Measurements from ENCODE around the gene SULT1C2. TPM values are rescaled to one million over a fixed set of nuclear protein-coding genes. Genes with fewer than 3 reads are reported as not detected.

The SULT1C2 gene
- total RNA-seq, 1 donor from 2014 or later: 1.9 TPM

- H3K27me3 ChIP-seq (ENCODE audit: low read depth): peaks cover 8% of the 10 kb centered on the region
- H3K9me3 ChIP-seq (replicated peaks): no peaks in the 10 kb centered on the region
- intact Hi-C loops (cut with micrococcal nuclease): no loop called here
- no peak overlapping the region for H3K27ac ChIP-seq (replicated peaks)
- TF ChIP-seq, protein P1, sequence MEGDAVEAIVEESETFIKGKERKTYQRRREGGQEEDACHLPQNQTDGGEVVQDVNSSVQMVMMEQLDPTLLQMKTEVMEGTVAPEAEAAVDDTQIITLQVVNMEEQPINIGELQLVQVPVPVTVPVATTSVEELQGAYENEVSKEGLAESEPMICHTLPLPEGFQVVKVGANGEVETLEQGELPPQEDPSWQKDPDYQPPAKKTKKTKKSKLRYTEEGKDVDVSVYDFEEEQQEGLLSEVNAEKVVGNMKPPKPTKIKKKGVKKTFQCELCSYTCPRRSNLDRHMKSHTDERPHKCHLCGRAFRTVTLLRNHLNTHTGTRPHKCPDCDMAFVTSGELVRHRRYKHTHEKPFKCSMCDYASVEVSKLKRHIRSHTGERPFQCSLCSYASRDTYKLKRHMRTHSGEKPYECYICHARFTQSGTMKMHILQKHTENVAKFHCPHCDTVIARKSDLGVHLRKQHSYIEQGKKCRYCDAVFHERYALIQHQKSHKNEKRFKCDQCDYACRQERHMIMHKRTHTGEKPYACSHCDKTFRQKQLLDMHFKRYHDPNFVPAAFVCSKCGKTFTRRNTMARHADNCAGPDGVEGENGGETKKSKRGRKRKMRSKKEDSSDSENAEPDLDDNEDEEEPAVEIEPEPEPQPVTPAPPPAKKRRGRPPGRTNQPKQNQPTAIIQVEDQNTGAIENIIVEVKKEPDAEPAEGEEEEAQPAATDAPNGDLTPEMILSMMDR (IDR thresholded peaks at IDR 0.05; ENCODE audit: borderline replicate concordance): no peak
- no peak for DNase-seq
- no peaks in the 10 kb centered on the region for H3K36me3 ChIP-seq
- no peaks in the 10 kb centered on the region for H3K4me1 ChIP-seq
- no peak overlapping the region for H3K4me3 ChIP-seq
Observed at GRCh38 chr2:108316461-108317258, 28.0 kb downstream of the SULT1C2 start.

GRCh38 chr2:108320326-108320922, 31.7 kb downstream of the SULT1C2 start:
- Histone ChIP-seq H3K27me3 (ENCODE audit: low read depth) (peaks cover 8% of the 10 kb centered on the region), H3K27ac (replicated peaks) (no peak overlapping the region), H3K36me3 (no peaks in the 10 kb centered on the region), H3K4me3 (no peak overlapping the region), H3K9me3 (replicated peaks) (no peaks in the 10 kb centered on the region), H3K4me1 (no peaks in the 10 kb centered on the region)
- no peak for DNase-seq
- intact Hi-C loops (cut with micrococcal nuclease): no loop called here
- TF ChIP-seq, protein P1 (IDR thresholded peaks at IDR 0.05; ENCODE audit: borderline replicate concordance): no peak

DNA sequence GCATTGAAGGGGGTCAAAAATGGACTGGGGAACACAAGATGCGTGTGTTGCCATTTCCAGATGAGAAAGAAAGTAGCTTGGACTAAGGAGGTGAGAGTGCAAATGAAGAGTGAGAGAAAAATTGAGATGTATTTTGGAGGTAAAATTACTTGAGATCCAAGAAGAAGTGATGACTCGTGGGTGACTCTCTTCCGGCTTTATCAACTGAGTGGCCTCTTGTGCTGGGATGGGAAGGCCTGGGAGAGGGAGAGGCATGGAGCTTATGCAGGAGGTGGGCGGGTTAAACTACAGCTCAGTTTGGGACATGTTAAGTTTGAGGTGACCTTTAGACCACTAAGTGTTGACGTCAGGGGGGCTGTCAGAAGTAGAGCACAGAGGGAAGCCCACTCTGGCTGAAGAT, 34.9 kb downstream of the SULT1C2 start:
- H3K27me3 ChIP-seq (ENCODE audit: low read depth): peaks cover 8% of the 10 kb centered on the region
- TF ChIP-seq, protein P1 (IDR thresholded peaks at IDR 0.05; ENCODE audit: borderline replicate concordance): no peak
- no peak overlapping the region for H3K27ac ChIP-seq (replicated peaks)
- H3K36me3 ChIP-seq: no peaks in the 10 kb centered on the region
- no peak for DNase-seq
- H3K9me3 ChIP-seq (replicated peaks): no peaks in the 10 kb centered on the region
- H3K4me1 ChIP-seq: no peaks in the 10 kb centered on the region
- intact Hi-C loops (cut with micrococcal nuclease): no loop called here
- H3K4me3 ChIP-seq: no peak overlapping the region

DNA sequence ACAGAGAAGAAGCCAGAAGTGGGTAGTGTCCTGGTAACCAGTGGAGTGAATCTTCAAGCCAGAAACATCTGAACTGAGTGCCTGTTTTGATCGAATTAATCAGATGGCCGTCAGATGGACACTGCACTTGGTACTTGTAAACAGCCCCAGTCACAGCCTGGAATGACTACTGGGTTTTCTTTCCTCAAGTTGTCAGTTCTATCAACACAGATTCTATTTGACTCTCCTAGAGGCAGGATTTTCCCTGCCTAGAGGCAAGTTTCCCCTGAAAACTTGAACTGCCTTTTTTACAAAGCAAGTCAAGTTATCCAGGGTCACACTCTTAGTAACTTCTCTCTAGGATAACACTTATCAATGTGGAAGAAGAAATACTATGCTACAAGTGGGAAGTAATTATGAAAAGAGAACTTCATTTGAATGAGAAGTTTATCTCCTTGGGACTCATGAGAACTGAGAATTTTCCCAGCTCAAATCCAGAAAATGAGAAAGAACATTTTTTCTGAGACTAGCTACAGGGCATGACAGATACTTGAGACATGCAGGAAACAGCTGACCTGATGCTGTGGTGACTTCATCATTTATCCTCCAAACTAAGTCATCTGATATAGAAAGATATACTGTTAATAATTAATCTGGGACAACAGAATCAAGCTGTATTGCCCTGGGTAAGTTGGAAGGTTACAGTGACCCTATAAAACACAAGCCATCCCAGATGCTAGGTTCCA, 36.0 kb downstream of the SULT1C2 start:
- H3K4me3 ChIP-seq: no peak overlapping the region
- no peak overlapping the region for H3K27ac ChIP-seq (replicated peaks)
- intact Hi-C loops (cut with micrococcal nuclease): no loop called here
- DNase-seq: no peak
- H3K36me3 ChIP-seq: no peaks in the 10 kb centered on the region
- H3K9me3 ChIP-seq (replicated peaks): no peaks in the 10 kb centered on the region
- peaks cover 8% of the 10 kb centered on the region for H3K27me3 ChIP-seq (ENCODE audit: low read depth)
- TF ChIP-seq, protein P1 (IDR thresholded peaks at IDR 0.05; ENCODE audit: borderline replicate concordance): no peak
- H3K4me1 ChIP-seq: no peaks in the 10 kb centered on the region

DNA sequence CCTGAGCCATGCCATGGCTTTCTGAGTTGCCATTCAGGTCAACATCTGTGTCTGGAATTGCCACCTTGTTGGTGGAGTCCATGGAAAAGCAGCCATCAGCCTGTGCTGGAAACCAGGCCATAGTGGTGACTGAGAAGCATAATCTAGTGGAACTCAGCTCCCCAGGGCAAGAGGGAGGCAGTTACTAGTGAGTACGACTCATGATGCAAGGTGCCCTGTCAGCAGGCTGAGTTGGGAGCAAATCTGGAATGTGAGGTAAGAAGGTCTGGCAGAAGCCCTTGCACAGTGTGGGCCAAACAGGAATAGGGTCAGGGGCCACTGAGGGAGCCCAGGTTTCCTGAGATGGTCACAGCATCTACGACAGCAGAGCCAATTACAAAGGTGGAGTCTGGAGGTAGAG, 37.1 kb downstream of the SULT1C2 start:
- no peaks in the 10 kb centered on the region for H3K36me3 ChIP-seq
- H3K9me3 ChIP-seq (replicated peaks): no peaks in the 10 kb centered on the region
- no peak overlapping the region for H3K4me3 ChIP-seq
- no peak for DNase-seq
- TF ChIP-seq, protein P1 (IDR thresholded peaks at IDR 0.05; ENCODE audit: borderline replicate concordance): no peak
- intact Hi-C loops (cut with micrococcal nuclease): no loop called here
- H3K27me3 ChIP-seq (ENCODE audit: low read depth): no peaks in the 10 kb centered on the region
- H3K4me1 ChIP-seq: no peaks in the 10 kb centered on the region
- no peak overlapping the region for H3K27ac ChIP-seq (replicated peaks)
